Breast epithelium (tissue), 3 donors: Measurements from ENCODE around the gene VPS18.

Source experiments
- POLR2A ChIP-seq: fragments of 450-650 bp; IDR thresholded peaks from one replicate; pipeline ENCODE4 v1.6.1; 2016; ENCODE audit warnings: antibody characterized with exemption, mild to moderate bottlenecking, moderate library complexity
- TF ChIP-seq, protein P1 (sequence below), 3 donors: fragments of 450-650 bp; IDR thresholded peaks; one replicate each; pipeline ENCODE4 v1.5.1; 2016 to 2017; ENCODE audit warnings: antibody characterized with exemption in 3 of 3, mild to moderate bottlenecking in 3 of 3, moderate library complexity in 3 of 3

DNA sequence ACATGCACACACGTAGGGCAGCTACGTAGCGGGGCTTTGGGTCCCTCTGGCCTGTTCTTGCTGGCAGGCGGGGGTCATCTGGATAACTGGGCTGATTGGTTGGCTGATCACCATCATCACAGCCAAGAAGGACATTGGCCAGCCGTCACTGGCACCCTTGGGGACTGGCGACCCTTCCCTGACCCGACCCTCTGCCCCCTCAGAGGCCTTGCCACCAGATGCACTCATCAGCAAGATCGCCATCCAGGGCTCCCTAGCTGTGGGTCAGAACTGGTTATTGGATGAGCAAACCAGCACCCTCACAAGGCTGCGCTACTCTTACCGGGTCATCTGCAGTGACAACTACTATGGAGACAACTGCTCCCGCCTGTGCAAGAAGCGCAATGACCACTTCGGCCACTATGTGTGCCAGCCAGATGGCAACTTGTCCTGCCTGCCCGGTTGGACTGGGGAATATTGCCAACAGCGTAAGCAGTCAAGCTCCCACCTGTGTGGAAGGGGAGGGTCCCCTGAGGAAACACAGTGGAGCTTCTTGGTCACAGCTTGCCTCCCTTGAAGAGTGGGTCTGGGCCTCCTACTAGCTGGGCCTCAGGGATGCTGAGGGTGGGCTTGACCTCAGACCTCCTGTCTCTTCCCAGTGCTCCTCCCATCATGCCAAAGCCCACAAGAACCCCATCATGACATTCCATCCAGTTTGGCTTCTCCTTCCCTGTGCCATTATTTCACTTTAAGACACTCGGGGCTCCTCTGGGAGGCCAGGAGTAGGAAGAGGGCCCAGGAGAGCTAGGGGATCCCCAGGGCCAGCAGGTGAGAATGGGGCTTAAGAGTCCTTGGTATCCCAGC is 37.3 kb downstream of the VPS18 start:
- TF ChIP-seq, protein P1, sequence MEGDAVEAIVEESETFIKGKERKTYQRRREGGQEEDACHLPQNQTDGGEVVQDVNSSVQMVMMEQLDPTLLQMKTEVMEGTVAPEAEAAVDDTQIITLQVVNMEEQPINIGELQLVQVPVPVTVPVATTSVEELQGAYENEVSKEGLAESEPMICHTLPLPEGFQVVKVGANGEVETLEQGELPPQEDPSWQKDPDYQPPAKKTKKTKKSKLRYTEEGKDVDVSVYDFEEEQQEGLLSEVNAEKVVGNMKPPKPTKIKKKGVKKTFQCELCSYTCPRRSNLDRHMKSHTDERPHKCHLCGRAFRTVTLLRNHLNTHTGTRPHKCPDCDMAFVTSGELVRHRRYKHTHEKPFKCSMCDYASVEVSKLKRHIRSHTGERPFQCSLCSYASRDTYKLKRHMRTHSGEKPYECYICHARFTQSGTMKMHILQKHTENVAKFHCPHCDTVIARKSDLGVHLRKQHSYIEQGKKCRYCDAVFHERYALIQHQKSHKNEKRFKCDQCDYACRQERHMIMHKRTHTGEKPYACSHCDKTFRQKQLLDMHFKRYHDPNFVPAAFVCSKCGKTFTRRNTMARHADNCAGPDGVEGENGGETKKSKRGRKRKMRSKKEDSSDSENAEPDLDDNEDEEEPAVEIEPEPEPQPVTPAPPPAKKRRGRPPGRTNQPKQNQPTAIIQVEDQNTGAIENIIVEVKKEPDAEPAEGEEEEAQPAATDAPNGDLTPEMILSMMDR (IDR thresholded peaks at IDR 0.05) = no peak
- TF ChIP-seq POLR2A = no peak
